HG02884 (cell line): ENCODE data around the gene MAML3.

Experiments
- ATAC-seq: cut with Tn5 transposase; IDR thresholded peaks from one replicate; pipeline ENCODE4 v1.9.1; 2021; ENCODE audit warnings: mild to moderate bottlenecking, moderate library complexity; ENCODE audit not compliant: unreplicated experiment

MAML3 gene

GRCh38 chr4:139674875-139675550 lies 479.0 kb downstream of the MAML3 start:
- ATAC-seq, result peak; percentile 68

- no peak for ATAC-seq
Observed at GRCh38 chr4:139672732-139673131, 481.3 kb downstream of the MAML3 start.

DNA sequence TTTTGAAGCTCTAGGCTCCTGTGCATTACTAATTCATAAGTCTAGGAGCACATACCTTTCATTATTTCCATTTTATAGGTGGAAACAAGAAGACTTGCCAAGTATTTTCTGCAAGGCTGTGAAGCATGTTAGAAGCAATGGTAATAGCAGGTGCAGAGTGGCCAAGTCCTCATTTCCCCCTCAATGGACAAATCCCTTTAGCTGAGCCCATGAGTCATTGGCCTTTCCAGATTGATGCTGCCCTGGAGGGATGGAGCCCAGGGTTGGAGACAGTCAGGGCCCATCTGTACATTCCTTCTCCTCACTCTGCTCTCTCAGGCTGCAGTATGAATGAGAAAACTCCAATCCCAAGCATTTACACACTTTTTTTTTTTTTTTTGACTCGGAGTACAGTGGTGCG lies 481.8 kb downstream of the MAML3 start:
- ATAC-seq, result no peak

- ATAC-seq, result no peak
Observed at GRCh38 chr4:139670775-139671174, 483.2 kb downstream of the MAML3 start.

DNA sequence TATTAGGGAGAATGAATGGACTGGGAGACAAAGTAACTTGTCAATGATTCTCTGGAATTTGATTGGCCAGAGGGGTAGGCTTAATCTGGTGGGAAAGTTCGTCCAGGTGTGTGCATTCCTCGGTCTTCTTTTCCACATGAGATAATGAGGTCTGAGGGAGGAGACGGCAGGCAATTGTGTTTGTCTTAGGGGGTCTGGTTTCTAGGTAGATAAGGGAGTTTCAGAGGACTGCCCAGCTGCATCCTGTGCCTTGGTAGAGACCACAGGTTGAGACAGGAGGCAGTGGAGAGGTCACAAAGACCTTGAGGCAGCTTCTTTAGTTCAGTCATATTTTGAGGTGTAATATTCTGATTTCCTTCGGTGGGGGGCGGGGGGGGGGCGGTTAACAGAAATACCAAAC lies 484.1 kb downstream of the MAML3 start:
- no peak for ATAC-seq

DNA sequence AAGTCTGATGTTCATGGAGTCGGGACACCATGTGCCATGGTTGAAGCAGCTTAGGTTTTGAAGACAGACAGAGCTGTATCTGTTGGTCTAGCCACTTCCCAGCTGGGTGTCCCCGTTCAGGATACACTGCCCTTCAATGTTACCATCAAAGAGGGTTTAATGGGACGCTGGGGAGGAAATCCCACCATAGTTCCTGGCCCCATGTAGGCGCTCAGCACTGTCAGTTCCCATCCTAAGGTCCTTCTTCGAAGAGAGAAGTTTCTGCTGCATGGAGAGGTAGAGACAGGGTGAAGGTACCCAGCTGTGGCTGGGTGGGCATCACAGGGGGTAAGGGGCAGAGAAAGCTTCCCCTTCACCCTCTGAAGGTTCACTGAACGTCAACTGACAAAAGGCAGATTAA lies 484.6 kb downstream of the MAML3 start:
- ATAC-seq, result no peak

GRCh38 chr4:139668658-139669201 lies 485.3 kb downstream of the MAML3 start:
- no peak for ATAC-seq

GRCh38 chr4:139668036-139668435 lies 485.9 kb downstream of the MAML3 start:
- no peak for ATAC-seq
